Left forelimb (tissue), 1 donor: ENCODE results near the gene CCNC.

ENCODE experiments used
- DNase-seq: peaks from one replicate; pipeline ENCODE4 v3.0.0-alpha.2; 2018; ENCODE audit warnings: low spot score

Gene CCNC

GRCh38 chr6:99568103-99568933, at the start of gene CCNC:
Gene CCNC (minus strand): TSS chr6:99568660. CDS start chr6:99568527, 133 bp downstream.
- peak; percentile 97 for DNase-seq

GRCh38 chr6:99617131-99617530, 48.7 kb upstream of the CCNC start:
- DNase-seq = no peak

- DNase-seq = no peak
Observed at GRCh38 chr6:99614430-99615186, 46.1 kb upstream of the CCNC start.

- no peak for DNase-seq
Observed at GRCh38 chr6:99613705-99614429, 45.4 kb upstream of the CCNC start.

GRCh38 chr6:99613409-99613704, 44.9 kb upstream of the CCNC start:
- no peak for DNase-seq

GRCh38 chr6:99612551-99613408, 44.3 kb upstream of the CCNC start:
- no peak for DNase-seq

GRCh38 chr6:99611148-99611547, 42.7 kb upstream of the CCNC start:
- no peak for DNase-seq

- no peak for DNase-seq
Observed at GRCh38 chr6:99609905-99610489, 41.5 kb upstream of the CCNC start.

- no peak for DNase-seq
Observed at GRCh38 chr6:99608886-99609482, 40.5 kb upstream of the CCNC start.

GRCh38 chr6:99608059-99608885, 39.8 kb upstream of the CCNC start:
- DNase-seq = no peak

GRCh38 chr6:99607416-99608036, 39.1 kb upstream of the CCNC start:
- no peak for DNase-seq

GRCh38 chr6:99606656-99607415, 38.4 kb upstream of the CCNC start, which contains the start of gene PRDM13:
Gene PRDM13 (plus strand): TSS chr6:99606833. CDS start chr6:99607035, 202 bp downstream.
- DNase-seq = no peak

GRCh38 chr6:99605911-99606655, 37.6 kb upstream of the CCNC start:
- DNase-seq = no peak

GRCh38 chr6:99605074-99605734, 36.7 kb upstream of the CCNC start:
- no peak for DNase-seq

- no peak for DNase-seq
Observed at GRCh38 chr6:99604166-99605073, 36.0 kb upstream of the CCNC start.

GRCh38 chr6:99603421-99604165, 35.1 kb upstream of the CCNC start:
- DNase-seq = peak; percentile 79
